Keratinocyte (primary cell): ENCODE measurements around the gene GPM6B.

Experiments
- CTCF ChIP-seq, 3 experiments: IDR thresholded peaks in 1 of 3; conservative IDR thresholded peaks in 1 of 3; optimal IDR thresholded peaks in 1 of 3; 2 replicates in 2 of 3; 3 replicates in 1 of 3; pipeline versions ENCODE3 to v1.5.1; 2011; ENCODE audit warnings: low read length in 3 of 3, mild to moderate bottlenecking in 3 of 3, moderate library complexity in 2 of 3, control low read depth in 1 of 3, inconsistent platforms in 1 of 3; ENCODE audit not compliant: insufficient read depth in 2 of 3; ENCODE audit errors: extremely low read depth in 1 of 3
- EZH2 ChIP-seq: IDR thresholded peaks from one replicate; pipeline ENCODE4 v1.6.1; 2012; ENCODE audit warnings: inconsistent platforms, mild to moderate bottlenecking, low read length, moderate library complexity

- TF ChIP-seq EZH2 (no peak), CTCF (optimal IDR thresholded peaks at IDR 0.05 in 1 of 3, IDR thresholded peaks at IDR 0.05 in 1 of 3, conservative IDR thresholded peaks at IDR 0.05 in 1 of 3; ENCODE audit: extremely low read depth in 1 of 3, insufficient read depth in 2 of 3, low read length in 3 of 3) (no peak)
Observed at GRCh38 chrX:13770013-13770535, 46.8 kb downstream of the GPM6B start.
